Measurements from ENCODE around the gene FAM222A. TPM values are rescaled to one million over a fixed set of nuclear protein-coding genes. Genes with fewer than 3 reads are reported as not detected.

Gene FAM222A
- polyA plus RNA-seq, 1 experiment = 0.36 TPM

DNA sequence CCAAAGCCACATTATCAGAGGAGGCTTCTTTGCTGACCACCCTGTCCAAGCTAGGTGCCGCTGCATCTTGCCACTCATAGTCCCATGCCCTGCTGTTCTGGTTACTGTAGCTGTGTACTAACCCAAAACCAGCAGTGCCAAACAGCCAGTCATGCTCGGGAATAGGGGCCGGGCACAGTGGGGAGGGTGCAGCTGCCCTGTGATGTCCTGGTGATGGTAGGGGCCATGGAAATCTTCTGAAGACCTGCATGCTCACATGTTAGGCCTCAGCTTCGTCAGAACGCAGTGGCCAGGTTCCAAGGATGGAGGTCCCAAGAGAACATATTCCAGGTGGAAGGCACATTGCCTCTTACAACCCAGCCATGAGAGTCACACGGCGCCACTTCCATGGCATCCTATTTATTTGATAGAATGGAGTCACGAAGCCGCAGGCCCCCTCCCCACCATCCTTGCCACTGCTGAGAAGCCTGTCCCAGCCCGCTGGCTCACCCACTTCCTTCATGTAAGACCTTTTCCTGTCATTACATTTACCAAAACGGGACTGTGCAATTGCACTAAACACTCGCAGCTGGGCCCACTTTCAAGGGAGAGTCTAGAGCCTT, 48.5 kb downstream of the FAM222A start:
- POLR2A ChIA-PET = no interaction called here
- CTCF ChIA-PET = interaction anchor here (0.6 to 3.1 kb wide), 3 partner anchors 12 to 164 kb away, joined by 3 to 12 read pairs (median 3); no protein-coding TSS in a partner anchor

DNA sequence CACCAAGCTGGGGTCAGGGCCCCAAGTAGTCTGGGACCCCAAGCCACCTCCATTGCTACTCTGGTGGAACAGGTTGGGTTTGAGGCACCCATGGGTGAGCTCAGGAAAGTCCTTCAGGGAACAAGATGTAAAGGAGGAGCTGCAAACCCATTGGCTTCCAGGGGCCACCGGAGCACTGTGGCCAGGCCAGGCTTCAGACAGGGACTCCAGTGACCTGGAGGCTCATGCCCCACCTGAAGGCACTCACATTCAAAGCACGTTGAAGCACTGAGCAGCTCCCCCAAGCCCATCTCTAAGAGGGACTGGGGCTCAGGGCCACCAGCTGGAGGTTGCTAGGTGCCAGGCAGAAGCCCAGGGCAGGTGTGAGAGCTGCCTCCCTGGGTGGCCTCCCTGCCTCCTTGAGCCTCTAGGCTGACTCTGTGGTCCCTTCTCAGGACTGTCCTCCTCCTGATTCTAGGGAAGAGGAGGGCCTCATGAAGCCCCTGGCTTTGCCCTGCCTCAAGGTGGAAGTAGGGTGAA, 49.1 kb downstream of the FAM222A start:
- no peak overlapping the region for H3K4me3 ChIP-seq (ENCODE audit: low read depth, low read length)
- no peak for DNase-seq (ENCODE audit: low read depth)
- H3K27me3 ChIP-seq (ENCODE audit: control insufficient read depth, insufficient read depth, low read length) = peaks cover 2% of the 10 kb centered on the region; the same call in 1 of the 2 replicates
- no peaks in the 10 kb centered on the region for H3K36me3 ChIP-seq (ENCODE audit: control insufficient read depth, insufficient read depth, low read length)
- TF ChIP-seq, protein P1, sequence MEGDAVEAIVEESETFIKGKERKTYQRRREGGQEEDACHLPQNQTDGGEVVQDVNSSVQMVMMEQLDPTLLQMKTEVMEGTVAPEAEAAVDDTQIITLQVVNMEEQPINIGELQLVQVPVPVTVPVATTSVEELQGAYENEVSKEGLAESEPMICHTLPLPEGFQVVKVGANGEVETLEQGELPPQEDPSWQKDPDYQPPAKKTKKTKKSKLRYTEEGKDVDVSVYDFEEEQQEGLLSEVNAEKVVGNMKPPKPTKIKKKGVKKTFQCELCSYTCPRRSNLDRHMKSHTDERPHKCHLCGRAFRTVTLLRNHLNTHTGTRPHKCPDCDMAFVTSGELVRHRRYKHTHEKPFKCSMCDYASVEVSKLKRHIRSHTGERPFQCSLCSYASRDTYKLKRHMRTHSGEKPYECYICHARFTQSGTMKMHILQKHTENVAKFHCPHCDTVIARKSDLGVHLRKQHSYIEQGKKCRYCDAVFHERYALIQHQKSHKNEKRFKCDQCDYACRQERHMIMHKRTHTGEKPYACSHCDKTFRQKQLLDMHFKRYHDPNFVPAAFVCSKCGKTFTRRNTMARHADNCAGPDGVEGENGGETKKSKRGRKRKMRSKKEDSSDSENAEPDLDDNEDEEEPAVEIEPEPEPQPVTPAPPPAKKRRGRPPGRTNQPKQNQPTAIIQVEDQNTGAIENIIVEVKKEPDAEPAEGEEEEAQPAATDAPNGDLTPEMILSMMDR (IDR thresholded peaks at IDR 0.05; ENCODE audit: insufficient read depth, low read depth, low read length) = no peak
- ChIA-PET CTCF (interaction anchor here (0.6 to 3.1 kb wide), 3 partner anchors 12 to 165 kb away, joined by 3 to 12 read pairs (median 3); no protein-coding TSS in a partner anchor), POLR2A (no interaction called here)

More for the DNA sequence above, 48.5 kb downstream of the FAM222A start:
- Histone ChIP-seq H3K36me3 (ENCODE audit: control insufficient read depth, insufficient read depth, low read length) (no peaks in the 10 kb centered on the region), H3K27me3 (ENCODE audit: control insufficient read depth, insufficient read depth, low read length) (peaks cover 2% of the 10 kb centered on the region; the same call in 1 of the 2 replicates), H3K4me3 (ENCODE audit: low read depth, low read length) (no peak overlapping the region)
- TF ChIP-seq, protein P1 (IDR thresholded peaks at IDR 0.05; ENCODE audit: insufficient read depth, low read depth, low read length) = no peak
- DNase-seq (ENCODE audit: low read depth) = no peak

DNA sequence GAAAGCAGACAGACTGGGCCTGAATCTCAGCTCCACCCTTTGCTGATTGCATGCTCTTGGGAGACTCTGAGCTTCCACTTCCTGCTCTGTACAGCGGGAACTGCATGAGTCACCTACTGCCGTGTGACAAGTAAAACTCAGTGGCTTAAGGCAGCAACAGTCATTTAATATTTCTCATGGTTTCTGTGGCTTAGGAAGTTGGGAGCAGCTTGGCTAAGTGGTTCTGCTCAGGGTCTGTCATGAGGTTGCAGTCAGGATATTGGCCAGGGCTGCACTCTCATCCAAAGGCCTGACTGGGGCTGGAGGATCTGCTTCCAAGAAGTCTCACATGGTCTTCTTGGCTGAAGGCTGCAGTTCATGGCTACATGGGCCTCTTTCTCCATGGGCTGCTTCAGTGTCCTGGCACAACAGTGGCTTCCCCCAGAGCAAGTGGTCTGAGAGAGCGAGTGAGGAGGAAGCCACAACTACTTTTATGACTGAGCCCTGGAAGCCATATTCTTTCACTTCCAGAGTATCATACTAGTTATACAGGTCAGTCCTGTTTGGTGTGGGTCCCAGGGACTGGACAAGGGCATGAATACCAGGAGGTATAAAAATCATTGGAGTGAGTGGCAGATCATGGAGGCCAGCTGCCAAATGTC, 49.7 kb downstream of the FAM222A start:
- H3K36me3 ChIP-seq (ENCODE audit: control insufficient read depth, insufficient read depth, low read length) = no peaks in the 10 kb centered on the region
- TF ChIP-seq, protein P1 (IDR thresholded peaks at IDR 0.05; ENCODE audit: insufficient read depth, low read depth, low read length) = no peak
- CTCF ChIA-PET = interaction anchor here (1.2 to 3.1 kb wide), 2 partner anchors 11 to 165 kb away, joined by 3 to 12 read pairs; no protein-coding TSS in a partner anchor
- no peak for DNase-seq (ENCODE audit: low read depth)
- H3K27me3 ChIP-seq (ENCODE audit: control insufficient read depth, insufficient read depth, low read length) = peaks cover 2% of the 10 kb centered on the region; the same call in 1 of the 2 replicates
- no peak overlapping the region for H3K4me3 ChIP-seq (ENCODE audit: low read depth, low read length)
- POLR2A ChIA-PET = no interaction called here

DNA sequence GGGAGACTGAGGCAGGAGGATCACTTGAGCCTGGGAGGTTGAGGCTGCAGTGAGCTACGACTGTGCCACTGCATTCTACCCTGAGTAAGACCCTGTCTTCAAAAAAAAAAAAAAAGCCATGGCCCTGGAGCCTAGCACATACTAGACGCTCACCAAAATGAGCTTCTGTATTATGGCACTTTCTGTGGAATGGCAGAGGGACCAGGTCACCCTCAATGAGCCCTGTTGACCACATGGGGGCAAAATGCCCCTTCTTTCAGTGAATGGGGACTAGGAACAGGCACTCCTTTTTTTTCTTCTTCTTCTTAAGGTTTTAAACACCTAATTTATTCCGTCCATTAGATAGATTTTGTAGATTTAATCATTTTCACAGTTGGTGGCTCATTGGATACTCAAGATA, 50.5 kb downstream of the FAM222A start:
- Histone ChIP-seq H3K4me3 (ENCODE audit: low read depth, low read length) (no peak overlapping the region), H3K27me3 (ENCODE audit: control insufficient read depth, insufficient read depth, low read length) (peaks cover 2% of the 10 kb centered on the region; the same call in 1 of the 2 replicates), H3K36me3 (ENCODE audit: control insufficient read depth, insufficient read depth, low read length) (no peaks in the 10 kb centered on the region)
- TF ChIP-seq, protein P1 (IDR thresholded peaks at IDR 0.05; ENCODE audit: insufficient read depth, low read depth, low read length) = no peak
- DNase-seq (ENCODE audit: low read depth) = no peak
- ChIA-PET CTCF (interaction anchor here (3.1 kb wide), 1 partner anchor 10 kb away, joined by 12 read pairs; no protein-coding TSS in a partner anchor), POLR2A (no interaction called here)
